ENCODE results near the gene RGPD3.

The RGPD3 gene

GRCh38 chr2:106358521-106358920 lies 109.7 kb downstream of the RGPD3 start:
- DNase-seq = no peak
- TF ChIP-seq POLR2A (IDR thresholded peaks at IDR 0.05; ENCODE audit: low read length) (no peak), GATA1 (IDR thresholded peaks at IDR 0.05; ENCODE audit: low read depth, low read length) (no peak)

DNA sequence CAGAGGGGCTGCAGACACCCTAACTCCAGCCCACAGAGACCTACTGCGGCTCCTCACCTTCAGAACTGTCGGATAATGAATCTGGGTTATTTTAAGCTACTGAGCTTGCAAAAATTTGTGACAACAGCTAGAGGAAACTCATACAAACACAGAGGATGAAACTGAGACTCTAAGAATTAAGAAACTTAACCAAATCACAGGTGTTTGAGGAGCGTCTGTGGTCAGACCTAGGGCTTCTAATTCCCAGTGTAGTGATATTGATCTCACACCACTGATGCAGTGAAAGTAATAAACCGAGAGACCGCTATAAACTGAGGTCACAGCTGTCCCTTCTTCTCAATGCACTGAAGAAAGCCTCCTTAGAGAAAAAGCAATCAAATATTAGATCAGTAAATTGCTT lies 110.1 kb downstream of the RGPD3 start:
- TF ChIP-seq POLR2A (IDR thresholded peaks at IDR 0.05; ENCODE audit: low read length) = no peak
- TF ChIP-seq GATA1 (IDR thresholded peaks at IDR 0.05; ENCODE audit: low read depth, low read length) = no peak
- DNase-seq = no peak

- TF ChIP-seq GATA1 (IDR thresholded peaks at IDR 0.05; ENCODE audit: low read depth, low read length) (no peak), POLR2A (IDR thresholded peaks at IDR 0.05; ENCODE audit: low read length) (no peak)
Observed at GRCh38 chr2:106356291-106356690, 111.9 kb downstream of the RGPD3 start.

GRCh38 chr2:106353676-106354075 lies 114.5 kb downstream of the RGPD3 start:
- DNase-seq = no peak
- TF ChIP-seq GATA1 (IDR thresholded peaks at IDR 0.05; ENCODE audit: low read depth, low read length) (no peak), POLR2A (IDR thresholded peaks at IDR 0.05; ENCODE audit: low read length) (no peak)

More at GRCh38 chr2:106356291-106356690, 111.9 kb downstream of the RGPD3 start:
- DNase-seq = no peak

DNA sequence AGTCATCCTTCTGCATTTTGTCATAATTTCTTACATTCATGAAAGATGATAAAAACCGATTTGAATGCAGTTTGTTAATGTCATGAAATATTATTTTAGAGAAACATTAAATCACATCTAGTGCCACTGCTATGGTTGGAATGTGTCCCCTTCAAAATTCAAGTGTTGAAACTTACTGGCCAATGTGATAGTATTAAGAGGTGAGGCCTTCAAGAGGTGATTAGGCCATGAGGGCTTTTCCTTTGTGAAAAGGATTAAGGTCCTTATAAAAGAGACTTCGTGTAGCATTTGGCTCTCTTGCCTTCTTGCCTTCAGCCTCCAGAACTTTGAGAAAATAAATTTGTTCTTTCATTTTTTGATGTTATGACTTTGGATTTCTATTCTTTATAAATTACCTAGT lies 117.2 kb downstream of the RGPD3 start:
- no peak for DNase-seq
- TF ChIP-seq POLR2A (IDR thresholded peaks at IDR 0.05; ENCODE audit: low read length) = no peak
- TF ChIP-seq GATA1 (IDR thresholded peaks at IDR 0.05; ENCODE audit: low read depth, low read length) = no peak

DNA sequence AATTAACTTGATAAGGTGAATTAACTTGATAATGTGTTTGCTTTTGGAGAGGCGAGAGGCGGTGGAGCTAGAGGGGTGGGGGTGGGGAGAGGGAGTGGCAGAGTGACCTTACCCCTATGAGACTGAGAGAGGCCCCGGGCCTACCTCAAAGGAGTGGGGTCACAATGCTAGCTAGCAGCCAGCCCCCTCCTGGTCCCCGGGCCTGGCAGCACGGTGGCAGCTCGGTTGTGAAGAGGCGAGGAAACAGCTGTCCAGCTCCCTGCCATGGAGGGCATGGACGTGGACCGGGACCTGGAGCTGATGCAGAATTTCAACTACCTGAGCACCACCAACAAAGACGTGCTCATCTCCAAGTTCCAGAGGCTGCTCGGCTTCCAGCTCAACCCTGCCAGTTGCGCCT lies 123.9 kb downstream of the RGPD3 start:
- DNase-seq = no peak
- TF ChIP-seq POLR2A (IDR thresholded peaks at IDR 0.05; ENCODE audit: low read length) = no peak

DNA sequence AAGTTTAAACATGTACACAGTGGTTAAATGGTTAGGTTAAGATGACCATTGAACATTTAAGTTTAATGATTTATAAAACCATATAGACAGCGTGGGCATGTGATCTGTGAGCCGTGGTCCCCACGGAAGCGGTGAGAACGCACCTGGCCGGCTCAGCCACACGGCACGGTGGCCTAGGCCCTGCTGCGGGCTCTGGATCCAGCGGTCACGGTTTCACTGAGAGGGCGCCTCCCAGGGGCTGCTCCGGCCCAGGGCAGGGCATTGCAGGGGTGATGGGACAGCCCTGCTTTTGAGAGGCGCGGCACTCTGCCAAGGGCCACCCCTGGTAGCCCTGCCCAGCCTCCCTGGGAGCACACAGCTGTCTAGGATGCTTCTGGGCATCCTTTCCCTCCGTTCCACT lies 124.9 kb downstream of the RGPD3 start:
- no peak for TF ChIP-seq POLR2A (IDR thresholded peaks at IDR 0.05; ENCODE audit: low read length)
- no peak for TF ChIP-seq GATA1 (IDR thresholded peaks at IDR 0.05; ENCODE audit: low read depth, low read length)
- DNase-seq = no peak

GRCh38 chr2:106342831-106343251 lies 125.4 kb downstream of the RGPD3 start:
- TF ChIP-seq GATA1 (IDR thresholded peaks at IDR 0.05; ENCODE audit: low read depth, low read length) (no peak), POLR2A (IDR thresholded peaks at IDR 0.05; ENCODE audit: low read length) (no peak)

DNA sequence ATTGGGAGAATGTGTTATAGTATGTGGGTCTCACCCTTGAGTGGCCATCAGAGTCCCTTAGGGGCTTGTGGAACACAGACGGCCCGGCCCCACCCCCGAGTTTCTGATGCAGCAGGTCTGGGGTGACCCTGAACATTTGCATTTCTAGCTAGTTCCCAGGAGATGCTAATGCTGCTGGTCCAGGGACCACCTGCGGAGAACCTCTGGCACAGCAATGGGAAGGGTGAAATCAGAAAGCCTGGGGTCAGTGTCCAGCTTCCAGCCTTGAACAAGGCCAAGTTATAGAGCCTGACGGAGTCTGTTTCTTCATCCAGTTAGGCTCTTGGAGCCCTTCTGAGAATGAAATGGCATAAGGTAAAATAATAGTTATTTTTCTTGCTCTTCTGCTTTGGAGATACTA lies 126.5 kb downstream of the RGPD3 start:
- DNase-seq = no peak
- TF ChIP-seq POLR2A (IDR thresholded peaks at IDR 0.05; ENCODE audit: low read length) = no peak
- no peak for TF ChIP-seq GATA1 (IDR thresholded peaks at IDR 0.05; ENCODE audit: low read depth, low read length)

More at GRCh38 chr2:106342831-106343251, 125.4 kb downstream of the RGPD3 start:
- DNase-seq = no peak
